Esophagus muscularis mucosa (tissue), 4 donors: ENCODE measurements around the gene OSBPL7. TPM values are rescaled to one million over a fixed set of nuclear protein-coding genes. Genes with fewer than 3 reads are reported as not detected.

ENCODE experiments used
- DNase-seq: peaks from one replicate; pipeline ENCODE4 v3.0.0-alpha.2; 2017; ENCODE audit errors: extremely low spot score
- H3K27ac ChIP-seq, 4 donors: fragments of 200-600 bp; sonication (generic); replicated peaks in 1 of 4; 1 replicate in 3 of 4; 2 replicates in 1 of 4; pipeline ENCODE4 v1.5.1; 2016 to 2019; ENCODE audit warnings: mild to moderate bottlenecking in 1 of 4
- H3K27me3 ChIP-seq, 4 donors: fragments of 200-600 bp; sonication (generic); one replicate each; pipeline versions ENCODE4 v1.5.1 to v1.6.0; 2016 to 2019
- H3K36me3 ChIP-seq, 4 donors: fragments of 200-600 bp; sonication (generic); one replicate each; pipeline ENCODE4 v1.5.1; 2016 to 2019
- H3K4me1 ChIP-seq, 4 donors: fragments of 200-600 bp; sonication (generic); one replicate each; pipeline ENCODE4 v1.5.1; 2016 to 2019
- H3K4me3 ChIP-seq, 4 donors: fragments of 200-600 bp; sonication (generic); 1 replicate in 2 of 4; 2 replicates in 2 of 4; pipeline ENCODE4 v1.5.1; 2016 to 2019; ENCODE audit warnings: mild to moderate bottlenecking in 4 of 4, moderate library complexity in 1 of 4
- H3K9me3 ChIP-seq, 4 donors: fragments of 200-600 bp; sonication (generic); 1 replicate in 3 of 4; 2 replicates in 1 of 4; pipeline ENCODE4 v1.5.1; 2016 to 2019
- EP300 ChIP-seq: sonication (generic); formaldehyde crosslinking; IDR thresholded peaks from one replicate; pipeline ENCODE4 v1.6.1; 2017; ENCODE audit warnings: antibody characterized with exemption
- POLR2A ChIP-seq: fragments of 450-650 bp; IDR thresholded peaks from one replicate; pipeline ENCODE4 v1.6.1; 2017; ENCODE audit warnings: antibody characterized with exemption, moderate library complexity, mild to moderate bottlenecking, low read depth
- POLR2AphosphoS5 ChIP-seq, 2 donors: sonication (generic); formaldehyde crosslinking; IDR thresholded peaks; one replicate each; pipeline ENCODE4 v1.6.1; 2017; ENCODE audit warnings: antibody characterized with exemption in 2 of 2
- WGBS: methylation state at CpG from one replicate; pipeline ENCODE4 v1.1.5; 2018; 5-methylcytosine and 5-hydroxymethylcytosine counted together
- intact Hi-C: fragments of 100-400 bp; cut with DNase I; formaldehyde crosslinking; loops from one replicate; pipeline ENCODE4 v1.15.1; 2023
- total RNA-seq, 4 donors: library from RNA; depleted of rRNA; stranded (reverse); fragments of >200 nt; gene quantifications; one replicate each; pipeline versions ENCODE4 v1.1.0 to v1.2.1, GENCODE V29; 2016
- TF ChIP-seq, protein P1 (sequence below), 3 experiments: fragments of 200-600 bp in 2 of 3; fragments of 450-650 bp in 1 of 3; sonication (generic) in 2 of 3; IDR thresholded peaks; one replicate each; pipeline ENCODE4 v1.5.1; 2017 to 2019; ENCODE audit warnings: antibody characterized with exemption in 3 of 3, mild to moderate bottlenecking in 2 of 3, moderate library complexity in 1 of 3

The OSBPL7 gene, protein sequence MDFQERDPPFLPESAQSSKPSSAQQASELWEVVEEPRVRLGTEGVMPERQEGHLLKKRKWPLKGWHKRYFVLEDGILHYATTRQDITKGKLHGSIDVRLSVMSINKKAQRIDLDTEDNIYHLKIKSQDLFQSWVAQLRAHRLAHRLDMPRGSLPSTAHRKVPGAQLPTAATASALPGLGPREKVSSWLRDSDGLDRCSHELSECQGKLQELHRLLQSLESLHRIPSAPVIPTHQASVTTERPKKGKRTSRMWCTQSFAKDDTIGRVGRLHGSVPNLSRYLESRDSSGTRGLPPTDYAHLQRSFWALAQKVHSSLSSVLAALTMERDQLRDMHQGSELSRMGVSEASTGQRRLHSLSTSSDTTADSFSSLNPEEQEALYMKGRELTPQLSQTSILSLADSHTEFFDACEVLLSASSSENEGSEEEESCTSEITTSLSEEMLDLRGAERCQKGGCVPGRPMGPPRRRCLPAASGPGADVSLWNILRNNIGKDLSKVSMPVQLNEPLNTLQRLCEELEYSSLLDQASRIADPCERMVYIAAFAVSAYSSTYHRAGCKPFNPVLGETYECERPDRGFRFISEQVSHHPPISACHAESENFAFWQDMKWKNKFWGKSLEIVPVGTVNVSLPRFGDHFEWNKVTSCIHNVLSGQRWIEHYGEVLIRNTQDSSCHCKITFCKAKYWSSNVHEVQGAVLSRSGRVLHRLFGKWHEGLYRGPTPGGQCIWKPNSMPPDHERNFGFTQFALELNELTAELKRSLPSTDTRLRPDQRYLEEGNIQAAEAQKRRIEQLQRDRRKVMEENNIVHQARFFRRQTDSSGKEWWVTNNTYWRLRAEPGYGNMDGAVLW
- 1 to 10 TPM; 2.0 to 8.4 (median 4.7) TPM for total RNA-seq

DNA sequence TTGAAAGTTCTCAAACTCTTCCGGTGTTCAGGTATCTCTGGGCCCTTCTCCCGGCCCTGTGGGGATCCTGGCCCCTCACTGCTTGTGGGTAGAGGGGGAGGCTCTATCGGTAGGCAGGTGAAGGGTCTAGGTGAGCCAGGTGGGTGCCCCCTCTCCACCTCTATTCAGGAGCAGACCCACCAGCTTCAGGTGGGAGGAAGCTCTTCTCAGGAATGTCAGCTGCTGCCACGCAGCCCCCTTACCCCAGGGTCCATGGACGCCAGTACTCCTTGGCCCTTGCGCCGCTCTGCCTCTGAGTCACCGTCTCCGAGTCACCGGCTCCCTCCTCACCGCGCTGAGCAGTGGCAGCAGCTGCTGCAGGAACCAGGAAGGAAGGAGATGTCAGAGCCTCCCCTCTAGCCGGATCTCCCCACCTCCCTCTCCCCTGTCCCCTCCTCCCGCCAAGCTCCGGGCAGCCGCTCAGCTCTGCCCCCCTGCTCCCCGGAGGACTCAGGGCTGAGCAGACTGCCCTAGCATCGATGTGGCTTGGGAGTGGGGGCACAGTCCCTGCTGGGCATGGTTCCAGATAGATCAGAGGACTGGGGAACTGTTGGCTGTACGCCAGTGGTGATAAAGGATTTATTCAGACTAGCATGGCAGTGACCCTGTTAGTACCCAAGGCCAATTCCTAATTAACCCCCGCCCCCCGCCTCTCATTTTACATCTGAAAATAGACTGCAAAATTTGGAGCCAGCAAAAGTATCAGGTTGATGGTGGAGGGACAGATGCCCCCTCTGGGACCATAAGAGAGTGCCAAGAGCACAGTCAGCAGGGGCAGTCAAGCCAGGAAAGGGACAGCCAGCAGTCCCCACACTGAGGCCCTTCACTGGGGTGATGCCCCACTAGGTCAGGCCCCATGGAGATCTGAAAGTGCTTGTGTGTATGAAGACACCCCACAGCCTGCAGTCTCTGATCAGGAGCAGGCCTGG, at the start of gene OSBPL7:
Gene OSBPL7, minus strand, starts transcription at position 371 of the 968 bp plus-strand sequence. CDS start 1,516 bp downstream, outside the sequence.
- intact Hi-C loops, result no loop called here
- Histone ChIP-seq H3K27me3 (no peaks in the 10 kb centered on the region), H3K27ac (peak within 1 kb of the TSS; percentile 47 to 60 (median 56)), H3K4me3 (peak within 1 kb of the TSS; percentile 58 to 65 (median 59)), H3K9me3 (no peaks in the 10 kb centered on the region), H3K4me1 (peaks cover 22 to 29% (median 23%) of the 10 kb centered on the region in 4 donors), H3K36me3 (peaks cover 27 to 66% (median 63%) of the 10 kb centered on the region in 4 donors)
- 13% methylated on average over 11 of the region's 21 CpGs for WGBS
- DNase-seq, result no peak
- TF ChIP-seq POLR2AphosphoS5 (IDR thresholded peaks at IDR 0.05), result peak; percentile 56 to 58
- no peak for TF ChIP-seq EP300
- TF ChIP-seq, protein P1, sequence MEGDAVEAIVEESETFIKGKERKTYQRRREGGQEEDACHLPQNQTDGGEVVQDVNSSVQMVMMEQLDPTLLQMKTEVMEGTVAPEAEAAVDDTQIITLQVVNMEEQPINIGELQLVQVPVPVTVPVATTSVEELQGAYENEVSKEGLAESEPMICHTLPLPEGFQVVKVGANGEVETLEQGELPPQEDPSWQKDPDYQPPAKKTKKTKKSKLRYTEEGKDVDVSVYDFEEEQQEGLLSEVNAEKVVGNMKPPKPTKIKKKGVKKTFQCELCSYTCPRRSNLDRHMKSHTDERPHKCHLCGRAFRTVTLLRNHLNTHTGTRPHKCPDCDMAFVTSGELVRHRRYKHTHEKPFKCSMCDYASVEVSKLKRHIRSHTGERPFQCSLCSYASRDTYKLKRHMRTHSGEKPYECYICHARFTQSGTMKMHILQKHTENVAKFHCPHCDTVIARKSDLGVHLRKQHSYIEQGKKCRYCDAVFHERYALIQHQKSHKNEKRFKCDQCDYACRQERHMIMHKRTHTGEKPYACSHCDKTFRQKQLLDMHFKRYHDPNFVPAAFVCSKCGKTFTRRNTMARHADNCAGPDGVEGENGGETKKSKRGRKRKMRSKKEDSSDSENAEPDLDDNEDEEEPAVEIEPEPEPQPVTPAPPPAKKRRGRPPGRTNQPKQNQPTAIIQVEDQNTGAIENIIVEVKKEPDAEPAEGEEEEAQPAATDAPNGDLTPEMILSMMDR (IDR thresholded peaks at IDR 0.05), result peak in 1 of 3 experiments; percentile 27
- TF ChIP-seq POLR2A, result no peak

DNA sequence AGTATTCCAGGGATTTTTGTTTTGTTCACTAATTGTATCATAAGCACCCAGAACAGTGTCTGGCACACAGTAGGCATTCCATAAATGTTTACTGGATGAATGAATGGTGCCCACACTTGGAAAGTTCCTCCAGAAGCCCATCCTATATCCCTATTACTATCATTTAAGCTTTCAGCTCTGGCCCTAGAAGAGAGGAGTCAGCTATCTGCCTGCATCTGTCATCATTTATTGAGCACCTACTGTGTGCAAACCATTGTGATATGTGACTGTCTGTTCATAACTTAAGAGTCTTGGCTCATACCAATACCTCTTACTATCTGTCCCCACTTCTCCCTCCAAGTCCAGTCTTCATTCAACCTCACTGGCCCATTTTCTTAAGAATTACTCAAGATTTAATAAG, 49.5 kb upstream of the OSBPL7 start:
- Histone ChIP-seq H3K4me1 (peaks cover 5 to 9% (median 7%) of the 10 kb centered on the region in 4 donors), H3K27me3 (peaks cover 0 to 96% (median 29%) of the 10 kb centered on the region in 4 donors), H3K4me3 (no peak overlapping the region), H3K36me3 (no peaks in the 10 kb centered on the region), H3K9me3 (no peaks in the 10 kb centered on the region), H3K27ac (no peak overlapping the region)
- TF ChIP-seq POLR2A, result no peak
- no peak for TF ChIP-seq EP300
- TF ChIP-seq, protein P1 (IDR thresholded peaks at IDR 0.05), result no peak
- no peak for TF ChIP-seq POLR2AphosphoS5 (IDR thresholded peaks at IDR 0.05)
- DNase-seq, result no peak
- intact Hi-C loops, result no loop called here

DNA sequence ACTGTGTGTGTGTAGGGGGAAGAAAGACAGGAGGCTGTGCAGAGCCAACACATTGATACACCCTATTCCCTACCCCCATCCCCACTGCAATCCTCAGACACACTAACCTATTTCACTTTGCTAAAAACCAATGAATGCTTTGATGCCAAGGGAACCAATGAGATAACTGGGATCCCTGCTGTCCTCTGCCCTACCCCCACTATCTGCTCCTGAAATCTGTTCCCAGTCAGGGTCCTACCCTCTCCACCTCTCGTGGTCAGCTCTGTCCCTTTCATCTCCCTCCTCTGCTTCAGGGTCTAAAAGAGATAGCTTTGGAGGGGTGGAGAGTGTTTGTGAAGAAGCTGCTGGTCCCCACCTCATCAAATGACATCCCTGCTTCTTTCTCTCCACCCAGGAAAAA, 48.5 kb upstream of the OSBPL7 start:
- Histone ChIP-seq H3K36me3 (no peaks in the 10 kb centered on the region), H3K4me3 (no peak overlapping the region), H3K4me1 (peaks cover 5 to 9% (median 7%) of the 10 kb centered on the region in 4 donors), H3K27me3 (peaks cover 0 to 96% (median 25%) of the 10 kb centered on the region in 4 donors), H3K9me3 (no peaks in the 10 kb centered on the region), H3K27ac (no peak overlapping the region)
- DNase-seq, result no peak
- WGBS, result 18% methylated on average over 1 of the region's 1 CpG
- intact Hi-C loops, result no loop called here
- no peak for TF ChIP-seq EP300
- no peak for TF ChIP-seq POLR2A
- no peak for TF ChIP-seq POLR2AphosphoS5 (IDR thresholded peaks at IDR 0.05)
- TF ChIP-seq, protein P1 (IDR thresholded peaks at IDR 0.05), result no peak

DNA sequence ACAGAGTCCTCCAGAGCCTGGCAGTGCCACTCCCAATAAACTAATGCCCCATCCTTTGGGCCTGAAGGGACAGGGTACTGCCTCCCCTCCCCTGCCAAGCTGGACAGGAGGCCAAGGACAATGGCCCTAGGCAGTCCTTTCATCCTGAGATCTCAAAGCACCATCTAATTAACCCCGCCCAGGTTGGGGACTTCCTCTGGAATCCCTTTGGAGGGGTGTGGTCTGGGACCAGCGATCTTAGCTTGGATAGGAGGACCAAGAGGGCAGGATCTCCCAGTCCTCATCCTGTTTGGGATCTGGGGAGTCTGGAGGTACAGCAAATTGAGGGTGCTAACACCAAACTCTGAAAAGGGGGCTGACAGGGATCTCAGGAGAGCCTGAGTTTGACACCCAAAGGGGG, 47.5 kb upstream of the OSBPL7 start:
- H3K27me3 ChIP-seq, result peaks cover 0 to 94% (median 21%) of the 10 kb centered on the region in 4 donors
- no peaks in the 10 kb centered on the region for H3K9me3 ChIP-seq
- no peaks in the 10 kb centered on the region for H3K36me3 ChIP-seq
- H3K27ac ChIP-seq, result no peak overlapping the region
- no CpG with 5 or more reads among the region's 2 CpGs for WGBS
- peaks cover 5 to 9% (median 7%) of the 10 kb centered on the region in 4 donors for H3K4me1 ChIP-seq
- intact Hi-C loops, result no loop called here
- DNase-seq, result no peak
- TF ChIP-seq POLR2AphosphoS5 (IDR thresholded peaks at IDR 0.05) (no peak), POLR2A (no peak), EP300 (no peak)
- TF ChIP-seq, protein P1 (IDR thresholded peaks at IDR 0.05), result no peak
- no peak overlapping the region for H3K4me3 ChIP-seq
